HG03108 (cell line): Measurements from ENCODE around the gene ACOT13.
A peak's percentile ranks its signal among the peaks of the same experiment; 100 is the strongest.
"Not testable (repeated sequence)": the region's sequence is repeated elsewhere in the genome, so short reads cannot be mapped to it uniquely, and the experiment has no call there.

Experiments
- ATAC-seq: cut with Tn5 transposase; IDR thresholded peaks from one replicate; pipeline ENCODE4 v1.9.1; 2021; ENCODE audit warnings: moderate library complexity; ENCODE audit not compliant: unreplicated experiment

ACOT13 gene

DNA sequence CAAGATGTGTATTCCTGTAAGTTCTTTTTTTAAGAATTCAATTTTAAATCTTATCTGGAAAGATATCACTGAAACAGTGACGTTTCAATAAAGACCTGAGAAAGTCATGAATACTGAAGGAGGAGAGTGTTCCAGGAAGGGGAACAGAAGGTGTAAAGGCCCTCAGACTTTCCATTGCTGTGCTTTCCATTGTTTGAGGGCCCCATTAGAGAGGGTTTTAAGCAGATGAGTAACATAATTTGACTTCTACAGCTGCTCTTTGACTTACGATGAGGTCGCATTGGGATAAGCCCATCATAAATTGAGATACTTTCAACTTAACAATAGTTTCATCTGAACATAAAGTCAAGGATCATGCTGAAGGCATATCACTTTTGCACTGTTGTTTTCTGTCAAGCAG is 24.7 kb downstream of the ACOT13 start:
- ATAC-seq: no peak

DNA sequence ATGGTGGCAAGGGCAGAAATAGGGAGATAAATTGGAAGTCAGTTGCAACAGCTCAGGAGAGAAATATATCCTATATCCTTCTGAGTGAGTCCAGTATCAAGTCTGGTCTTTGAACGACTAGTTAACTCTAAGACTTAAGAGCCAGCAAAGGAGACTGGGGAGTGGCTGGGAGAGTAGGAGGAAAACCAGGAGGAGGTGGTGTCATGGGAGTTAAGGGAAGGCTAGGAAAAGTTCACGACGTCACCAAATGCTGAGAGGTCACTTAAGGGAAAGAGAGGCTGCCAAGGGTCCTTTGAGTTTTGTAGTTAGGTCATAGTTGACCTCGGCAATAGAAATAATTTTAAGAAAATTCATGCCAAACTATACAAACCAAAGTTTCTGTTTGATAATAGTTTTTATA is 25.1 kb downstream of the ACOT13 start:
- no peak for ATAC-seq

DNA sequence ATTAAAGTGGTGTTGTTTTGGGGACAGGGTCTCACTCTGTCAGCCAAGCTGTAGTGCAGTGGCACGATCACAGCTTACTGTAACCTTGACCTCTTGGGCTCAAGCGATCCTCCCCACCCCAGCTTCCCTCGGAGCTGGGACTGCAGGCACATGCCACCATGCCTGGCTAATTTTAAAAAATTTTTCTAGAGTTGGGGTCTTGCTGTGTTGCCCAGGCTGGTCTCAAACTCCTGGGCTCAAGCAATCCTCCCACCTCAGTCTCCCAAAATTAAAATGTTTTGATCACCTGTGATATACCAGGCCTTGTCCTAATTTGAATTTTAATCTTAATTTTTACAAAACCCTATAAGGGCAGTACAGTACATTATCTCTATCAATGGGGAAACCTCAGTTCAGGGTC is 25.5 kb downstream of the ACOT13 start:
- ATAC-seq: no peak

DNA sequence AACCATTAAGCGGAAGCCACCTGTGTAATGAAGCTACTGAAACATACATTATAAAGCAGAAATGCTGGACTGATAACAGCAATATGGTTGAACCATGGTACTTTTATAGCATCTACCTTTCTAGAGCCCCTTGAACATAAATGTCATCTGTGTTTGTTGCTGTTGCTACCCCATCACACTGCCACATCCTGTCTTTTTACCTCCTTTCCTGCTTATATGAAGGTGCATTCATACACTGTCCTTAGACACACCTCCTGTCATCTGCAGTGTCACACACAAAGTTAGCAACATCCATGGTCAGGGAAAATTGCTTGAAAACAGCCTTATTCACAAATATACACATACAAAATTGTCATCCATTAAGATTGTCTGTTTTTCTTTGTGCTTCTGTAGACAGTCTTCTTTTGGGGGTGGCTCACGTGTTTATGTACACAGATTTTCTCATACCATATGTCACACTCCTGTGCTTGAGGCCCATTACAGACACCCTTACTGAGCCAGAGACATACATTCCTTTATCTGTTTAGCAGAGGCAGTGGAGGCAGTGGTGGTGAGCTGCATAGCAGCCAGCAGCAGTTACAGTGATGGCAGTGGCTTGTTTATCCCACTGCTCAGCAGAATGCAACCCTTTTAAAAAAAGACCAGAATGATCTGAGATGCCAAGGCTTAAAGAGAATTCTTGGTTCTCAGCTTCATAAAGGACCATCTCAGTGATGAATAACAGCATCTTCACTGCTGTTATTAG is 26.1 kb downstream of the ACOT13 start:
- ATAC-seq: no peak

DNA sequence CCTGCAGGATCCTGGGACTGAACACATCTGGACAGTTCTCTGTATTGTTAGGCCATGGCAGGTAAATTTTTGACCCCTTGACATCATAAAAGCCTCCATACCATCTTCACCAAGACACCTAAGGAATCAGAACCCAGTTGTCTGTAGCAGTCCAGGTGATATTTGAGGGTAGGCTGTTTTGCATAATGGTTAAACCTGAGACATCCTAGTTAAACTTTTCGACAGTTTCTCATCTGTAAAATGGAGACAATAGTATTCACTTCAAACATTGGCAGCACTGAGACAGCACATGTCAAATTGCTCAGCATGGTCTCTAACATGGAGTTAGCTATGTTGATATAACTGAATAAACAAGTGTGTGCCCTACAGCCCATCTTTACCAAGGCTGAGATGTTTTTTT is 27.3 kb downstream of the ACOT13 start:
- ATAC-seq: no peak

DNA sequence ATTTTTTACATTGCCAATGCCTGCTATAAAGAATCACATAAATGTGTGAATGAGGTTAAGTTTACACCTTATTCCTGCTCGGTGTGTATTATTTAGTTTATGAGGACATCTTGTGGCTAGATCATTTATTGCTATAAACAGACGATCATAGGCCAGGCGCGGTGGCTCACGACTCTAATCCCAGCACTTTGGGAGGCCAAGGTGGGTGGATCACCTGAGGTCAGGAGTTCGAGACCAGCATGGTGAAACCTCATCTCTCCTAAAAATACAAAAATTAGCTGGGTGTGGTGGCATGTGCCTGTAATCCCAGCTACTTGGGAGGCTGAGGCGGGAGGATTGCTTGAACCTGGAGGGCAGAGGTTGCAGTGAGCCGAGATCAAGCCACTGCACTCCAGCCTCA is 28.8 kb downstream of the ACOT13 start:
- ATAC-seq: peak; percentile 49

DNA sequence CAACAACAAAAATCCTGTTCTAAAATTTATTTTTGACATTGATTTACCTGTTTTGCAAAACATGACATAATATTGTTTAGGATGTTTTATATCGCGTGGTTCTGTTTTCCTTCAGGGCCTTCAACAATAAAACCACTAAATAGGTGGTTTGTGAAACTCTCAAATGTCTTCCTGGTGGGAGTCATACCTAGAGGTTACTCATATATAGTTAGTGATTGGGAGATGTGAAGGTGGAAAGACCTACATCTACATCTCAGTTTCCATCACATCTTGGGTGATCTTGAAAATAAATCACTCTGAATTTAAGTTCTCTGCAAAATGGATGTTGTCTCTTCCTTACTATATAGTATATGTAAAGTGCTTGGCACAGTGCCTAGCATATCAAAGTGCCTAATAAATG is 29.2 kb downstream of the ACOT13 start:
- ATAC-seq: no peak

DNA sequence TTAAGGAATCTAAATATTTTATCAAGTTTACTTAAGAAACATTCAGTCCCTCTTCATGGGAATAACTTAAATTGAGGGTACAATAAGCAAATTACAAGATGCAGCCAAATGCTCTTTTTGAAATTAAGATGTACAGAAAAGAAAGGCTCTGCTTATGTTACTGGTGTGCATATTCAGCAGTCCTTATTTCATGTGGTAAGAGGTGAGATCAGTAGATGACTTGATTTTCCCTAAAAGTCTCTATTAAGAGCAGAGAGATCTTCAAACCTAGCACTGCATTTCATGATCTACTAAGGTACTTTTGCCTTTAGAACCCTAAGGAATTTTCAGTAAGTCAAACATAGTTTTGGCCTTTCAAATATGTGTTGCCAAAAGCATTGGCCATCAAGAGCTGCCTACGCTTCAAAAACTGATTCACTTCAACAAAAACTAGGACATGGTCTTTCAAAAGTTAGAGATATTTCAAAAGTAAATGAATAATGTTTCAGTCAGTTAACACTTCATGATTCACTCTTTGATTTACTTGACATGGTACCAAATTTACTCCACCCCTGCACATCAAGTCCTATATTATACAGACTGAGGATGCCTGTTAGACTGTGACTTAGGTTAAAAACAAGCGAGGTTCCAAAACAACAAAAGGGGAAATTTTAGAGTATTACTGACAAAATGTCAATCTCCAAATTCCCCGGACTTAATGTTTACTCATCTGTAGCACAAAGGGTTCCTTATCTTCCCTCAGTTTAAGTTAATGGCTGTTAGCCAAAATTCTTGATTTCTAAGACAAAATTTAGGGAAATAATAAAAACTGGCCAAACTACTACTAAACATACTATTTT is 32.9 kb downstream of the ACOT13 start:
- ATAC-seq: no peak

DNA sequence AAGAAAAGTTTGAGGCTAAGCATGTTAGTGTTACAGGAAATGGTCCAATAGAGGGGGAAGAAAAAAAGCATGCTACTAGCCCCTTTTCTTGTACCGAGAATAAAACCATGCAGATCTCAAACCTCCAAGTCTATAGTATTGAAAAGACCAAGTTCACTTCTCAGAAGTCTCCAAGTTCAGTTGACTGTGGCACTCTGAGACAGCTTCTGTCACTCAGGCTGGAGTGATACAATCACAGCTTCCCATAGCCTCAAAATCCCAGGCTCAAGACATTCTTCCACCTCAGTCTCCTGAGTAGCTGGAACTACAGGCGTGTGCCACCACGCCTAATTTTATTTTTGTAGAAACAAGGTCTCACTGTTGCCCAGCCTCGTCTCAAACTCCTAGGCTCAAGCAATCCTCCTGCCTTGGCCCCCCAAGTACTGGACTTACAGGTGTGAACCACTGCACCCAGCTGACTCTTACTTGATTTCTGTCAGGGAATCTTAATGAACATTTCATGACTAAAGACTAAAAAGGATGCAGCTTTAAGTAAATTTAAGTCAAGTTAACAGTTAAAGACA is 35.9 kb downstream of the ACOT13 start:
- no peak for ATAC-seq

DNA sequence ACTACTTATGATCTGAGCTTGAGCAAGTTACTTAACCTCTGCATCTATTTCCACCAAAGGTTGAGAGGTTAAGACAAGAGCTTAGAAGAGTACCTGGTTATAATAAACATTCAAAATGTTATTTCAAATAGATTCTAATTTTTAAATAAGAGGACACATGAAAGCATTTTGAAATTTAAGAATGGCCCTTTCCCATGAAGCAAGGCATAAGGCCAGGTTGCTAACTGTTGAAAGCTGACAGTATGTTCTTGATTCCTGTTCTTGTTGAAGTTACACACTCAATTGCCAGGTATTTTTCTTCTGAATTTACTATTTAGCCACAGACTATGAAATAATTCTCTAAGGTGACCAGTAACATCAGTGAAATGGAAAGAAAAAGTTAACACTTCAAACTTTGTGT is 37.6 kb downstream of the ACOT13 start:
- ATAC-seq: no peak

DNA sequence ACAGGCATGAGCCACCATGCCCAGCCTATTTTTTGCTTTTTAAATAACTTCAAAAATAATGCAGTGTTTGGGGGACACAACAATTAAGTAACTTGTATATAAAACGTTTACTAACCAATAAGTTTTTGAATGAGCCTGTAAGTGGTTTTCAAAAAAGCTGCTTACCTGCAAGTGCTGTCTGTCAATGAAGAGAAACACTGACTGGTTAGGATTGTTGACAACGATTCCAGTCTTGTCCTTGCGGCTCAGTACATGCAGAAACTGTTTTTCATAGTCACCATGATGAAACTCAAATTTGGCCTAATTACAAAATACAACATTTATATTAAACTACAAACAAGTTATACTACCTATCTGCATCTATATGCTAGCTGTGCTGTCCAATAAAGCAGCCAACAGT is 41.7 kb downstream of the ACOT13 start:
- no peak for ATAC-seq

DNA sequence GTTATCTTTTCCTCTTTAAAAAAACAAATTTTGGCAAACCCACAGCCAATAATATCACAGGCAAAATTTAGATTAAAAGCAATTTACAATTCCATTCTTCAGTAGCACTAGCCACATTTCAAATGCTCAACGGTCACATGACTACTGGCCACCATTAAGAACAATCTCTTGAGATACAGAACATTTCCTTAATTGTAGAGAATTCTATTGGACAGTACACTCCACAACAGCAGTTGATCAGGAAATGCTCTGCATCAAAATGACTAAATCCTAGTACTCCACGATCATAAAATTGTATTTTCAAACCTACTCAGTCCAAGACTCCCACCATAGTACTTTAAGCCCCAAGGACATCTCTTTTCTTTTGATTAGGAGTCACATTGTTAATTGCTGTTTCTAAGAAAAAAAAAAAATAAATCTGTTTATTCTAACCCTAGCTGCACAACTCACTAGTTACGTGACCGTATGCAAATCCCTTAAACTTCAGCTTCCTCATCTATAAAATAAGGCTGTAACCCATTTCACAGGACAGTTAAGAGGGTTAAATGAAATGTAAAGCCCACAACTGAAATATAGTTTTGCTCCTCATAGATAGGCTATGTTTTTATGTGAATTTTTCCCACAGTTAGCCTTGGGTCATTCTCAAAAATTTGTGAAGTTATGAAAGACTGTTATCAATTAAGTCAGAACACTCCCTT is 42.3 kb downstream of the ACOT13 start:
- no peak for ATAC-seq

DNA sequence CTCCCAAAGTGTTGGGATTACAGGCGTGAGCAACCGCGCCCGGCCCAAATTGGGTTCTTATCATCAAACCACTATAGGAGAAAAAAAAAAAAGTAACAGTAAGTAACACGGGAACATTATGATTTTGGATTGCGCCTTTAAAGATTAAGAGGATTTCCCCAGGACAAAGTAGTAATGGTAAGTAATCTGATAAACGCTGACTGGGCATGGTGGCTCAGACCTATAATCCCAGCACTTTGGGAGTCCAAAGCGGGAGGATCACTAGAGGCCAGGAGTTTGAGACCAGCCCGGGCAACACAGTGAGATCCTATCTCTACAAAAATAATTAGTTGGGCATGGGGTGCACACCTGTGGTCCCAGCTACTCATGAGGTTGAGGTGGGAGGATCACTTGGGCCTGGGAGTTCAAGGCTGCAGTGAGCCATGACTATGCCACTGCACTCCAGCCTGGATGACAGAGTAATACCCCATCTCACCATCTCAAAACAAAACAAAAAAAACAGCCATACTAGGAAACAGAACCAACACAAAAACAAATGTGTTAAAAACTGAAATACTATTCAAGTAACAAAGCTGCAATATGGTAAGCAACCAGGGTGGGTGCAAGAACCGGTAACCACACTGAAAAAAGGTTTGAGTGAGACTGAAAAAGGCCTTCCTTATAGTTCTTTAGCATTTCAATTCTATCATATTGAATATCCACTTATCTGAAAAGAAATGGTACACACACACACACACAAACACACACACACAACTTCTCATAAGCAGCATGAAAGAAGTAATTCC is 43.8 kb downstream of the ACOT13 start:
- no peak for ATAC-seq

DNA sequence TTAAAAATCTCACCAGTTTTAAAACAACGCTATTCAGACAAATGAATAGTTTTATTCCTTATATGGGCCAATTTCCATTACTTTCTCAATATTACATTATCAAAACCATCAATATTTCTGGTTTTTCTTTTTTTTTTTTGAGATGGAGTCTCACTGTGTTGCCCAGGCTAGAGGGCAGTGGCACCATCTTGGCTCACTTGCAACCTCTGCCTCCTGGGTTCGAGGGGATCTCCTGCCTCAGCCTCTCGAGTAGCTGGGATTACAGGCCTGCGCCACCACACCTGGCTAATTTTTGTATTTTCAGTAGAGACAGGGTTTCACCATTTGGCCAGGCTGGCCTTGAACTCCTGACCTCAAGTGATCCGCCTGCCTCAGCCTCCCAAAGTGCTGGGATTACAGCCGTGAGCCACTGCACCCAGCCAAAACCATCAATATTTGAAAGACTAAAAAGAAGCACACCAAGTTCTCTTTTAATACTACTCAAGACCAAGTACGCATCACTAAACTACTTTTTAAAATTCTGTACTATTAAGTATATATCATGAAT is 49.8 kb downstream of the ACOT13 start:
- ATAC-seq: not testable (repeated sequence)

DNA sequence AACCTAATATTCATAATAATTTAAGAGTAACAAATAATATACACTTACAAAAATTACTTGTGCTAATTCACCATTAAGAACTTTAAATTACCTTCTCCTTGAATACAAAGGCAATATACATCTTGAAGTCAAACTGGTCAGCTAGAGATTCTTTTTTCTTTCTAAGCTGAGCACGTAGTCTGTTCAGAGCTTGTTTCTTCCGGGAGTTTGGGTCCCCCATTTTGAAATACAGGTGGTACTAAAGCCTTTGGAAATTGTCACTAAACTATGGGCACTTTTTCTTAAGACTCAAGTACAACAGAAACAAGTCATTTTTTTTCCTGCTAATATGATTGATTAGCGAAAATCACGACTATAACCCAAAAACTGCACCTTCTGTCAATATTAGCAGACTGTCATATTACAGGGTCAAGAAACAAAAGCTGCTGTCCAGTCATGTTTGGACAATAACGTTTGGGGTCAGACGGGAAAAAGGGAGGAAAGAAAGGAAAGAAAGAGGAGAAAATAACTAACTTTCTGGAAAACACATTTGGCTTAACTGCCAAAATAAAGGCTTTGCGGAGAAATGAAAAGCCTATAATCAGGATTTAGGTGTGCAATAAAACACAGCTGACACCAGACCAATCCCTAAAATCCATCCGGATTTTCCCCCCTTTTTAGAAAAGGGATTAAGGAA is 51.7 kb downstream of the ACOT13 start:
- no peak for ATAC-seq

DNA sequence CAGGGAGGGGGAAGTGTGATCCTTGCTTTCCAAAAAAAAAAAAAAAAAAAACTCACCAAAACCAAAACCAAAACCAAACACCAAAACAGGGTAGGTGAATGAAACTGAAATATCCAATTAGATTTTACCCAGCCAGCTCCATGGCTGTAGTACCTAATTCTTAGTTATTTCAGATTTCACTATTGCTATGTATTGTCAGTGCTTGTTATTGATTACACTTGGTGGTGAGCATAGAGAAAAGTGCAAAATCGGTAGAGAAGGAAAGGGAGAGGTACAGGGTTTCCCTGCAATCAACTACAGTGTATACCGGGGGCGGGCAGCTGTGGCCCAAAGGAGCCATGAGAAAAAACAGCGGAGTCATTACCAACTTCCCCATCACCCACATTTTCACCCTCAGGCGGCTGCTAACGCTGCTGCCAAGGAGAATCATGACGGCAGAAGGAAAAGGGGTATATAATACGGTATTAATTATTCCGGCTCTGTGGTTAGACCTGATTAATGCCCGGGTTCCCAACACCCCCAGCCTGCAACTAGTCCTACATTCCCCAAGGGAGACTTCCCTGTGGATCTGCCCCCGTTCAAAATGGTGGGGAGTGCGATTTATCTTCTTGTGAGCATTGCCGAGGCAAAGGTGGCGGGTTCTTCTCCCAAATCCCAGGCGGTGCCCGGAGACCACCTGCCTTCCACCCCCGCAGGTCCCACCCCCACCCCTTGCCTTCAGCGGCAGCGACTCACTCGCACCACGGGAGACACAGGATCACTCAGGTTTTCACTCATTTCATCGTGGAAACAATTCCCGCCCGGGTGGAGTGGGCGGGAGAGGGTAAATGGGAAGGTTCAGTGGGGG is 52.5 kb downstream of the ACOT13 start, which contains the start of gene C6orf62:
TSS of gene C6orf62 (minus strand) at position 30 of the 847 bp plus-strand sequence. CDS start 486 bp downstream, outside the sequence.
- ATAC-seq: no peak

DNA sequence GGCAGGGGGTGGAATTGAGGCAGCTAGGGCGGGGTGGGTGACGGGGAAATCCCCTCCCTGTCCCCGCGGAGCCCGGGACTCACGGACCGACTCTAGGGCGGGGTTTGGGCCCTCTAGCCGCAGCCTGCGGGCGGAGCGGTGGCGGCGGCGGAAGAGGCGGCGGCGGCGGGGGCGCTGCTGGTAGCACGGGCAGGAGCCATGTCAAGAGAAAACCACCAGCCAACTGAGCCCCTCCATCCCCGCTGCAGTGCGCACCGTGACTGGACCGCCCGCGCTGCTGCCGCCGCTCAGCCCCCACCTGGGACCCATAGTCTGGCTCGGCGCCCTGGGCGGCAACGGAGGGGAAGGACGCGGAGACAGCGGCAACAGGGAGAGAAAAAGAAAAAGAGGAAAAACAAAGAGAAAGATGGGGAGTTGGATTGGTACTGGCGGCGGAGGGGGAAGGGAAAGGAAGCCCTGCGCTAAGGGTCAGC is 53.3 kb downstream of the ACOT13 start:
- ATAC-seq: no peak

DNA sequence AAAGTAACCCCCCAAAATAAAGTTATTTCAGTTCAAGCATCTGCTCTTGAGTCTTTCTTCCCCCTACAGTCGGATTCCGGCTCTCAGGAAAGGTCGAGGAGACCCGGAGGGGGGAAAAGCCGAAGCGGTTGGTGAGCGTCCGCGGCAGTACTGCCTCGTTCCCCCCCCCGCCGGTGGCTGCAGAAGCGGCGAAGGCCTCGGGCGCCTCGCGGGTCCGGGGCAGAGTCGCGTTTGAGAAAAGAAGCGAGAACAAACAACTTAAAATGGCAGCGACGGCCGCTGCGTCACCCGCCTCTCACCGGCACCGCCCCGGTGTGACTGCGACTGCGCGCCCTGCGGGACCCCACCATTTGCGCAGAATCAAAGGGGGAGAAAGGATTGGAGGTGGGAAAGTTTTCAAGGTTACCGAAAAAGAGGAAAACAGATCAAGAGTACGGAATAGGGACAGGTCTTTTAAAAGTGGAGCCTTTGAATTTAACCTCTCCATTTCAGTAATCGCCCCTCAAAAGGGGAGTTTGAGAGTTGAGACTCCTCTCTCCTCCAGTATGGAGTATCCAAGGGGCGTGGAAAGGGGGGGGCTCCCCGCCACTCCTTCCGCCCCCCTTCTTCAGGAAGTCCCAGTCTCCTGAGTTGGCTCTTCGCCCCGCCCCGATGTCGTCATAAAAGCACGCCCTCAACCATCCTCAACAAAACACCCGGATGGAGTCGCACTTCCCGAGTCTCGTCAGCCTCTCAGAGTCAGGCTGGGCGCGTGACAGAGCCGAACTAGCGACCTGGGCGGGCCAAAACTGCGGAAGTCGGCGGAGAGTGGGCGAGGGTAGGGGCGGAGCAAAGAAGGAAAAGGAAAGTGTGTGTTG is 54.0 kb downstream of the ACOT13 start:
- peak; percentile 85 for ATAC-seq
